HepG2 (cell line): ENCODE data around the gene PRKD2. TPM values are rescaled to one million over a fixed set of nuclear protein-coding genes. Genes with fewer than 3 reads are reported as not detected.

Experiments used
- ATAC-seq: fragments of 200-7000 bp; cut with Tn5 transposase; 3 replicates; pipeline ENCODE4 v1.9.1; 2020; ENCODE audit warnings: mild to moderate bottlenecking, moderate library complexity
- BruUV-seq: library from RNA; stranded (reverse); fragments of 400-500 nt; replicated peaks from 2 replicates; lab custom pipeline; 2021; lab: Mats Ljungman, UMichigan
- CTCF ChIA-PET: fragments of 300-600 bp; formaldehyde crosslinking; extraction: SDS; loops from one replicate; lab custom pipeline; 2021; ENCODE audit warnings: low total read pairs, inconsistent platforms, low intra/inter-chr PET ratio; lab: Yijun Ruan, JAX
- POLR2A ChIA-PET: fragments of 350-600 bp; sonication (Branson Sonifier 250); formaldehyde crosslinking; loops from one replicate; lab custom pipeline; 2020; ENCODE audit warnings: antibody characterized with exemption, inconsistent platforms; lab: Yijun Ruan, JAX
- DNase-seq: peaks from one replicate; pipeline ENCODE4 v3.0.0-alpha.2; 2015; ENCODE audit warnings: low spot score
- FAIRE-seq: peaks from 3 replicates; lab custom pipeline; 2011; peaks lifted over from hg19 to GRCh38; lab: Jason Lieb, UNC
- H2AFZ ChIP-seq: one replicate; pipeline ENCODE4 v1.6.1; 2011; ENCODE audit warnings: low read length, inconsistent platforms
- H3K27ac ChIP-seq: fragments of 300-600 bp; 3 replicates; pipeline ENCODE4 v1.8.0; 2011; ENCODE audit warnings: mixed run types, mild to moderate bottlenecking, mixed read lengths, low read length, inconsistent platforms; ENCODE audit not compliant: insufficient read depth; ENCODE audit errors: extremely low read length
- H3K27me3 ChIP-seq, 2 experiments: fragments of 200-600 bp in 1 of 2; 2 replicates in 1 of 2; 3 replicates in 1 of 2; pipeline versions ENCODE4 v1.6.0 to v1.8.0; 2011; ENCODE audit warnings: low read length in 2 of 2, mild to moderate bottlenecking in 2 of 2, moderate library complexity in 2 of 2, inconsistent platforms in 1 of 2; ENCODE audit not compliant: insufficient read depth in 2 of 2, control insufficient read depth in 1 of 2
- H3K36me3 ChIP-seq, 2 experiments: fragments of 200-600 bp in 1 of 2; replicated peaks in 1 of 2; 2 replicates in 1 of 2; 3 replicates in 1 of 2; pipeline versions ENCODE4 v1.5.1 to v1.8.0; 2011; ENCODE audit warnings: low read length in 2 of 2, inconsistent platforms in 1 of 2; ENCODE audit not compliant: insufficient read depth in 2 of 2, control insufficient read depth in 1 of 2
- H3K4me1 ChIP-seq: 2 replicates; pipeline ENCODE4 v1.5.1; 2012; ENCODE audit warnings: low read length, inconsistent platforms; ENCODE audit not compliant: insufficient read depth
- H3K4me2 ChIP-seq: 2 replicates; pipeline ENCODE4 v1.6.0; 2011; ENCODE audit warnings: low read depth, low read length, inconsistent platforms
- H3K4me3 ChIP-seq, 3 experiments: fragments of 200-600 bp in 1 of 3; sonication (generic), shearing (Covaris generic) in 1 of 3; replicated peaks in 1 of 3; 2 replicates each; pipeline ENCODE4 v1.5.1; 2011 to 2016; ENCODE audit warnings: low read length in 3 of 3, inconsistent platforms in 2 of 3, low read depth in 2 of 3, mild to moderate bottlenecking in 2 of 3, control low read depth in 1 of 3, mixed read lengths in 1 of 3; ENCODE audit not compliant: insufficient read depth in 1 of 3
- H3K79me2 ChIP-seq: one replicate; pipeline ENCODE4 v1.6.1; 2011; ENCODE audit warnings: low read length, inconsistent platforms; ENCODE audit not compliant: insufficient read depth
- H3K9ac ChIP-seq: 2 replicates; pipeline ENCODE4 v1.6.0; 2011; ENCODE audit warnings: mild to moderate bottlenecking, low read depth, low read length, inconsistent platforms; ENCODE audit not compliant: insufficient read depth
- H3K9me3 ChIP-seq: 2 replicates; pipeline ENCODE4 v1.5.1; 2012; ENCODE audit warnings: mild to moderate bottlenecking, low read length
- H4K20me1 ChIP-seq: 2 replicates; pipeline ENCODE4 v1.6.0; 2011; ENCODE audit warnings: inconsistent platforms, mild to moderate bottlenecking, low read length, moderate library complexity; ENCODE audit not compliant: insufficient read depth
- GTF3A ChIP-seq: sonication (generic); formaldehyde crosslinking; conservative IDR thresholded peaks from 2 replicates; pipeline ENCODE4 v1.4.0; 2020; ENCODE audit warnings: mild to moderate bottlenecking, missing genetic modification reagents
- MLX ChIP-seq: IDR thresholded peaks from 2 replicates; pipeline ENCODE4 v1.6.1; 2016
- NPAS2 ChIP-seq: sonication (generic); formaldehyde crosslinking; IDR thresholded peaks from 2 replicates; pipeline ENCODE4 v1.8.0; 2022; ENCODE audit warnings: mild to moderate bottlenecking, missing genetic modification reagents, borderline replicate concordance
- RXRB ChIP-seq: IDR thresholded peaks from 2 replicates; pipeline ENCODE4 v1.6.1; 2016; ENCODE audit warnings: borderline replicate concordance, missing genetic modification reagents, missing compliant biosample characterization
- SIN3A ChIP-seq: IDR thresholded peaks from 2 replicates; pipeline ENCODE4 v1.6.1; 2011; ENCODE audit warnings: low read depth, mild to moderate bottlenecking, control low read depth, low read length, borderline replicate concordance
- SIX4 ChIP-seq: sonication (generic); formaldehyde crosslinking; IDR thresholded peaks from 2 replicates; pipeline ENCODE4 v1.4.0; 2020; ENCODE audit warnings: missing genetic modification reagents
- SMAD3 ChIP-seq: sonication (generic); formaldehyde crosslinking; IDR thresholded peaks from 2 replicates; pipeline ENCODE4 v1.4.0; 2020; ENCODE audit warnings: missing genetic modification reagents
- ZBTB42 ChIP-seq: sonication (generic); formaldehyde crosslinking; IDR thresholded peaks from 2 replicates; pipeline ENCODE4 v1.5.0; 2020; ENCODE audit warnings: mild to moderate bottlenecking, missing genetic modification reagents
- ZNF121 ChIP-seq: sonication (generic); formaldehyde crosslinking; IDR thresholded peaks from 2 replicates; pipeline ENCODE4 v1.5.0; 2020; ENCODE audit warnings: mild to moderate bottlenecking, missing genetic modification reagents
- ZNF280D ChIP-seq: sonication (generic); formaldehyde crosslinking; IDR thresholded peaks from 2 replicates; pipeline ENCODE4 v1.5.1; 2020; ENCODE audit warnings: mild to moderate bottlenecking, missing genetic modification reagents
- ZNF350 ChIP-seq: sonication (generic); formaldehyde crosslinking; IDR thresholded peaks from 2 replicates; pipeline ENCODE4 v1.4.0; 2020; ENCODE audit warnings: mild to moderate bottlenecking, low read depth, missing genetic modification reagents, borderline replicate concordance
- ZNF710 ChIP-seq: sonication (generic); formaldehyde crosslinking; IDR thresholded peaks from 2 replicates; pipeline ENCODE4 v1.5.0; 2020; ENCODE audit warnings: mild to moderate bottlenecking, missing genetic modification reagents, borderline replicate concordance
- WGBS: methylation state at CpG from one replicate; pipeline ENCODE4 v1.1.6; 2017; ENCODE audit warnings: low lambda C conversion rate; 5-methylcytosine and 5-hydroxymethylcytosine counted together
- in situ Hi-C: cut with HindIII; loops from 2 replicates; pipeline ENCODE4 v1.10.0; 2017; ENCODE audit warnings: low pct_unique_long_range_greater_than_20kb; ENCODE audit not compliant: extremely low pct_ligation_motif_present
- intact Hi-C: fragments of 100-400 bp; cut with micrococcal nuclease; formaldehyde crosslinking; loops from one replicate; pipeline ENCODE4 v1.10.0; 2022; ENCODE audit not compliant: unreplicated experiment
- polyA plus RNA-seq, 8 experiments: library from polyadenylated mRNA; depleted of rRNA in 3 of 8; stranded (reverse) in 7 of 8; unstranded in 1 of 8; fragments of >200 nt; fragmentation: Illumina TruSeq in 4 of 8; extraction: Trizol in 4 of 8; gene quantifications; 2 replicates each; pipeline versions ENCODE4 v1.2.1 to v1.2.3, GENCODE V29; 2011 to 2016; ENCODE audit warnings: low read depth in 4 of 8, missing spikeins in 1 of 8, mixed read lengths in 1 of 8; ENCODE audit not compliant: insufficient read depth in 1 of 8
- total RNA-seq, 5 experiments: library from RNA; depleted of rRNA; stranded (reverse); fragments of >200 nt; fragmentation: Illumina TruSeq; extraction: Trizol; gene quantifications; 2 replicates each; pipeline ENCODE4 v1.2.3, GENCODE V29; 2016; ENCODE audit warnings: low read depth in 1 of 5

Gene PRKD2
- total and polyA plus RNA-seq, 2 of the 13 experiments (the other 11 are each of a cell fraction or from before 2014, with no cell fraction given): 6.7 to 7.3 TPM

- TF ChIP-seq ZNF121 (CRISPR knock-in tag): peak; percentile 54
- TF ChIP-seq RXRB (CRISPR knock-in tag): no peak
- H3K27ac ChIP-seq: no peak overlapping the region
- POLR2A ChIA-PET: no interaction called here
These were observed 43.4 kb upstream of the PRKD2 start for GRCh38 chr19:46760363-46760762.

GRCh38 chr19:46759817-46760333 lies 43.0 kb upstream of the PRKD2 start:
- Histone ChIP-seq H3K4me2 (peak overlapping the region; percentile 51), H3K27me3 (no peaks in the 10 kb centered on the region), H3K9ac (no peak overlapping the region), H3K79me2 (no peaks in the 10 kb centered on the region), H3K4me3 (no peak overlapping the region; a peak in 1 of 6 replicates), H3K9me3 (no peaks in the 10 kb centered on the region), H3K36me3 (0 out of 5 replicates have a peak, but pooled peaks cover 0 to 4% of the 10 kb centered on the region in 2 experiments), H2AFZ (no peak overlapping the region), H4K20me1 (no peaks in the 10 kb centered on the region), H3K27ac (peak overlapping the region; percentile 30), H3K4me1 (peaks cover 48% of the 10 kb centered on the region)
- no peak for DNase-seq
- ATAC-seq: peak; percentile 14; the same call in 1 of the 3 replicates
- FAIRE-seq: peak; percentile 26
- intact Hi-C loops: loop anchor here (5.0 kb wide), 1 partner anchor 82 kb away; no protein-coding TSS in a partner anchor
- ChIA-PET CTCF (interaction anchor here (1.6 kb wide), 1 partner anchor 81 kb away, joined by 4 read pairs; no protein-coding TSS in a partner anchor), POLR2A (no interaction called here)
- WGBS: 14% methylated on average over 7 of the region's 7 CpGs
- in situ Hi-C loops: no loop called here
- BruUV-seq: no TSS peak
- no peak for TF ChIP-seq NPAS2
- no peak for TF ChIP-seq ZNF710
- no peak for TF ChIP-seq SIN3A
- no peak for TF ChIP-seq ZBTB42 (CRISPR knock-in tag)
- TF ChIP-seq GTF3A (CRISPR knock-in tag): no peak
- TF ChIP-seq SMAD3 (CRISPR knock-in tag): no peak
- no peak for TF ChIP-seq MLX (CRISPR knock-in tag)
- no peak for TF ChIP-seq SIX4 (CRISPR knock-in tag)
- TF ChIP-seq ZNF350 (CRISPR knock-in tag): no peak
- TF ChIP-seq ZNF280D (CRISPR knock-in tag): no peak

More at GRCh38 chr19:46760363-46760762, 43.4 kb upstream of the PRKD2 start:
- CTCF ChIA-PET: interaction anchor here (1.6 kb wide), 1 partner anchor 80 kb away, joined by 4 read pairs; no protein-coding TSS in a partner anchor
- intact Hi-C loops (no loop called here), in situ Hi-C loops (no loop called here)
- H2AFZ ChIP-seq: no peak overlapping the region
- WGBS: 63% methylated on average over 3 of the region's 5 CpGs
- no TSS peak for BruUV-seq
- peaks cover 53% of the 10 kb centered on the region for H3K4me1 ChIP-seq
- FAIRE-seq: no peak
- H3K4me2 ChIP-seq: peak overlapping the region; percentile 51; the same call in 1 of the 2 replicates
- no peak overlapping the region for H3K9ac ChIP-seq
- H3K9me3 ChIP-seq: no peaks in the 10 kb centered on the region
- no peak for DNase-seq
- H4K20me1 ChIP-seq: no peaks in the 10 kb centered on the region
- 0 out of 5 replicates have a peak, but pooled peaks cover 0 to 4% of the 10 kb centered on the region in 2 experiments for H3K36me3 ChIP-seq
- no peaks in the 10 kb centered on the region for H3K79me2 ChIP-seq
- no peak for ATAC-seq
- H3K27me3 ChIP-seq: no peaks in the 10 kb centered on the region
- no peak overlapping the region for H3K4me3 ChIP-seq
